ENCODE results near the gene PAPLN.

The PAPLN gene

GRCh38 chr14:73249564-73250316 is 12.4 kb downstream of the PAPLN start:
- in situ Hi-C loops (cut with MboI; ENCODE audit: low pct_unique_long_range_greater_than_20kb, low sequenced_read_pairs, unreplicated experiment): no loop called here
- TF ChIP-seq CTCF (IDR thresholded peaks at IDR 0.05; ENCODE audit: extremely low read depth, insufficient read depth, missing control alignments): no peak
- DNase-seq (ENCODE audit: low spot score): no peak

GRCh38 chr14:73250317-73250713 is 13.0 kb downstream of the PAPLN start:
- no peak for DNase-seq (ENCODE audit: low spot score)
- in situ Hi-C loops (cut with MboI; ENCODE audit: low pct_unique_long_range_greater_than_20kb, low sequenced_read_pairs, unreplicated experiment): no loop called here
- TF ChIP-seq CTCF (IDR thresholded peaks at IDR 0.05; ENCODE audit: extremely low read depth, insufficient read depth, missing control alignments): no peak

GRCh38 chr14:73250781-73251500 is 13.6 kb downstream of the PAPLN start:
- no peak for TF ChIP-seq CTCF (IDR thresholded peaks at IDR 0.05; ENCODE audit: extremely low read depth, insufficient read depth, missing control alignments)
- in situ Hi-C loops (cut with MboI; ENCODE audit: low pct_unique_long_range_greater_than_20kb, low sequenced_read_pairs, unreplicated experiment): no loop called here
- no peak for DNase-seq (ENCODE audit: low spot score)

GRCh38 chr14:73251516-73252215 is 14.4 kb downstream of the PAPLN start:
- no peak for TF ChIP-seq CTCF (IDR thresholded peaks at IDR 0.05; ENCODE audit: extremely low read depth, insufficient read depth, missing control alignments)
- DNase-seq (ENCODE audit: low spot score): no peak
- in situ Hi-C loops (cut with MboI; ENCODE audit: low pct_unique_long_range_greater_than_20kb, low sequenced_read_pairs, unreplicated experiment): no loop called here

- in situ Hi-C loops (cut with MboI; ENCODE audit: low pct_unique_long_range_greater_than_20kb, low sequenced_read_pairs, unreplicated experiment): no loop called here
- DNase-seq (ENCODE audit: low spot score): no peak
- TF ChIP-seq CTCF (IDR thresholded peaks at IDR 0.05; ENCODE audit: extremely low read depth, insufficient read depth, missing control alignments): no peak
These were observed 15.4 kb downstream of the PAPLN start for GRCh38 chr14:73252491-73253322.

GRCh38 chr14:73253323-73253610 is 16.0 kb downstream of the PAPLN start:
- TF ChIP-seq CTCF (IDR thresholded peaks at IDR 0.05; ENCODE audit: extremely low read depth, insufficient read depth, missing control alignments): no peak
- DNase-seq (ENCODE audit: low spot score): no peak
- in situ Hi-C loops (cut with MboI; ENCODE audit: low pct_unique_long_range_greater_than_20kb, low sequenced_read_pairs, unreplicated experiment): no loop called here
